ENCODE data around the gene ZP1.
"Not testable (repeated sequence)": the region's sequence is repeated elsewhere in the genome, so short reads cannot be mapped to it uniquely, and the experiment has no call there.

ZP1 gene, protein sequence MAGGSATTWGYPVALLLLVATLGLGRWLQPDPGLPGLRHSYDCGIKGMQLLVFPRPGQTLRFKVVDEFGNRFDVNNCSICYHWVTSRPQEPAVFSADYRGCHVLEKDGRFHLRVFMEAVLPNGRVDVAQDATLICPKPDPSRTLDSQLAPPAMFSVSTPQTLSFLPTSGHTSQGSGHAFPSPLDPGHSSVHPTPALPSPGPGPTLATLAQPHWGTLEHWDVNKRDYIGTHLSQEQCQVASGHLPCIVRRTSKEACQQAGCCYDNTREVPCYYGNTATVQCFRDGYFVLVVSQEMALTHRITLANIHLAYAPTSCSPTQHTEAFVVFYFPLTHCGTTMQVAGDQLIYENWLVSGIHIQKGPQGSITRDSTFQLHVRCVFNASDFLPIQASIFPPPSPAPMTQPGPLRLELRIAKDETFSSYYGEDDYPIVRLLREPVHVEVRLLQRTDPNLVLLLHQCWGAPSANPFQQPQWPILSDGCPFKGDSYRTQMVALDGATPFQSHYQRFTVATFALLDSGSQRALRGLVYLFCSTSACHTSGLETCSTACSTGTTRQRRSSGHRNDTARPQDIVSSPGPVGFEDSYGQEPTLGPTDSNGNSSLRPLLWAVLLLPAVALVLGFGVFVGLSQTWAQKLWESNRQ

GRCh38 chr11:60866911-60867870 is at the start of gene ZP1:
ZP1 (plus strand) TSS chr11:60867542; CDS start chr11:60867562, 20 bp downstream.
- peak; percentile 74 for DNase-seq

DNA sequence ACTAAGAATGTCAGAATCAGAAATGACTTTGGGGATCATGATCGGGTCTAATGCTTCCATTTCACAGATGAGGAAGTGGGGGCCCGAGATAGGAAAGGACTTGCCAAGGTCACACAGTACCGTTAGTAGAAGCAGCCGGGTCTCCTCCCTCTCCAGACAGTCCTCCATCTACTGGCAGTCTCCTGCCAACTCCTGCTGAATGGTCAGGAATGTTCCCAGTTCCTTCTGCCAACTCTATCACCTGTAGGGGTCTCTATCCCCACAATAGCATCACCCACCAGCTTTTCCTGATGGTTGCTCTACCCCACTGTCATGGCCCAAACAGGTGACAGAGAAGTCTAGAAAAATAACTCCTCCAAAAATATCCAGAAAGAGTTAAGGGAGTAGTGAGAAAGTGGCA is 49.3 kb upstream of the ZP1 start:
- no peak for DNase-seq

GRCh38 chr11:60821827-60822599 is 45.3 kb upstream of the ZP1 start:
- DNase-seq = no peak

DNA sequence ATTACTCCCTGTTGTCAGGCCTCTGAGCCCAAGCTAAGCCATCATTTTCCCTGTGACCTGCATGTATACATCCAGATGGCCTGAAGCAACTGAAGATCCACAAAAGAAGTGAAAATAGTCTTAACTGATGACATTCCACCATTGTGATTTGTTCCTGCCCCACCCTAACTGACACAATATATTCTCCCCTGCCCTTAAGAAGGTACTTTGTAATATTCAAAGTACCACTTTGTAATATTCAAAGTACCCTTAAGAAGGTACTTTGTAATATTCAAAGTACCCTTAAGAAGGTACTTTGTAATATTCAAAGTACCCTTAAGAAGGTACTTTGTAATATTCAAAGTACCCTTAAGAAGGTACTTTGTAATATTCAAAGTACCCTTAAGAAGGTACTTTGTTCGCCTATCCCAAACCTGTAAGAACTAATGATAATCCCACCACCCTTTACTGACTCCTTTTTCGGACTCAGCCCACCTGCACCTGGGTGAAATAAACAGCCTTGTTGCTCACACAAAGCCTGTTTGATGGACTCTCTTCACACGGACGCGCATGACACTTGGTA is 43.5 kb upstream of the ZP1 start:
- DNase-seq = not testable (repeated sequence)

DNA sequence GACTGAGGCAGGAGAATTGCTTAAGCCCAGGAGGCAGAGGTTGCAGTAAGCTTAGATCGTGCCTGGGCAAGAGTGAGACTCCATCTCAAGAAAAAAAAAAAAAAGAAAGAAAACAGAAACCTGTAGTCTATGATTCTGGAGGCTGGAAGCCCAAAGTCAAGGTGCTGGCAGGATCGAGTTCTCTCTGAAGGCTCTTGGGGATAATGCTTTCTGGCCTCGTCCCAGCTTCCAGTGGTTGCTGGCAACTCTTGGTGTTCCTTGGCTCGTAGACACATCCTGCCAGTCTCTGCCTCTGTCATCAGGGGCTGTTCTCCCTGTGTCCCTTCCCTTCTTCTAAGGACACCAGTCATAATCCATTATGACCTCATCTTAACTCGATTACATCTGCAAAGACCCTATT is 42.2 kb upstream of the ZP1 start:
- DNase-seq = no peak

DNA sequence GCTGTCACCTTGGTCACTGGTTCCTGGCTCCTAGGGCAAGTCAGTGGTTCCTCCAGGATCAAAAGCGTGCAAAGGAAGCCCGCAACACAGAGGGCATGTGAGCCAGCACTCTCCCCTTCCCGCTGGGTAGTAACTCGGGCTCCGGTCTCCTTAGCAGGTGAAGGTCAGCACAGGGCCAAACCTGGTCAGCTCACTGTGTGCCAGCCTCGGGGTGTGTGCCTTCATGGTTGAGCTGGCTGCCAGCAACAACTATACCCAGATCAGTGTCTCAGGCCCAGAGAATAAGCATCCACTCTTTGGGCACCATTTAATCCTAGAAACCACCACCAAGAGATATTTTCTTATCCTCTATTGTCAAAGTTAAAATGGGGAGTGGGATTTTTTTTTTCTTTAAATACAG is 41.6 kb upstream of the ZP1 start:
- DNase-seq = no peak

- no peak for DNase-seq
These were observed 36.7 kb upstream of the ZP1 start for GRCh38 chr11:60830478-60831142.

DNA sequence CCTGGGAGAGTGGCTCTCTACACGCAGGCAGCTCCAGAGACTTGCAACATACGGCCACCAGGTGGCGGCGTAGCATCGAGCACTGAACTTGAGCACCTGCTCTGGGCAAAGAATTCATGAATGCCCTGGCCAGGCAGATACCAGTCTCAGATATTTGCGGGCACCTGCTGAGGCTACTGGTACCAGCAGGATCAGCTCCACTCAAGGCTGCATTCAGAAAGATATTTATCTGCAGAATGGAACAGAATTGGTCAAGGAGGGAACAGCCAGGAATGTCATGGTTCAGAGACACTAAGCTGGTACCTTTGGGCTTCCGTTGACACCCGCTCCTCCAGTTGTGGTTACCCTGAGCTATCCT is 36.2 kb upstream of the ZP1 start:
- DNase-seq = peak; percentile 85

DNA sequence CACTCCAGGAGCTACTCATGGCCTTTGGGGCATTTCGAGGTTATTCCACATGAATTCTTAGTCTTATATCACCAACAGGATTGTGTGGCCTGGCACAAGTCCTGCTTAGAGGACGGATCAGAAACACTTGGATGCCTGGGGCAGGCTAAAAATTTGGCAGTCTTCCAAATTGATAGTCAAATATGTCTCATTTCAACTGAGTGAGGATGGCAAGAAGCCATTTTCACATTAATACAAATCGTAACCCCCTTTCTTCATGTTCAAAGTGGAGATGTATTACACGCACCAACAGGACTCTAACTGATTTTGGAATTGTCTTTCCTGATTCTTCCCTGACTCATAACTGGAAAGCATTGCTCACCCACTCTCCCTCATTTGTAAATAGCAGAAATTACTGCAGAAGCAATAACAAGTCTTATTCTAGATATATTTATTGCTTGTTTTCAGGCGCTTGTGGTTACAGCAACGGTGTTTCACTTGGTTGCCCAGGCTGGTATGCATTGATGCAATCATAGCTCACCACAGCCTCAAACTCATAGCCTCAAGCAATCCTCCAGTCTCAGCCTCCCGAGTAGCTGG is 35.8 kb upstream of the ZP1 start:
- DNase-seq = no peak

DNA sequence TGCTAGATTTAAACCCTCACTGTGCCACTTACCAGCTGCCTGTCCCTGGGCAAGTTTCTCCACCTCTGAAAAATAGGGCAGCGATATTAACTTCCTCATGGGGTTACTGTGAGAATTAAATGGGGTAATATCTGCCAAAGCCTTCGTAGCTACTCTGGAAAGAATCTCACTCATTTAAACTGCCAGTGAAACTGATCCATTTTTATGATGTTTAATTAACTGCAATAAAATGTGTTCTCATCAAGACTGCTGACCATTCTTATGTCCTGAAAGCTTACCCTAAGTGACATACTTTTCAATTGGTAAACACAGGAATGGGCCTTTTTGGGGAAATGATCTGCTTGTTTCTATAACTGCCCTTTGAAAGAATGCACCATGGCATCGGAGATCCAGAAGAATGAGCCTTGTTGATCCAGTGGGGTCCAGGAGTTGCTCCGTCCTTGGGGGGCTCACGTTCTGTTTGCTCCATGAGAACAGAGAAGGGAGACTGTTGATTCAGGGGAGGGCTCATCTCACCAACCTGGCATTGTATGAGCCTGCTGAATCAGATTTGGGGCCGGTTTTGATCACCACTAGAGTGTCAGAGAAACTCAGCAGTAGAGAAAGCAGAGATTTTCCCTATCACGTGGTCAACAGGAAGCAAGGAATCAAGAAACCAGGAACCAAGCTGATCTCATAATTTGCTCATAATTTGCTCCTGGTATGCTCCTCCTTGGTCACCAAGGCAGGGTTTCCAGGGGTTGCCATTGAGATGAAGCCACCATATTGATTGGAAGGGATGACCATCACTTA is 32.4 kb upstream of the ZP1 start:
- DNase-seq = no peak

GRCh38 chr11:60835534-60835846 is 31.9 kb upstream of the ZP1 start:
- DNase-seq = no peak

- no peak for DNase-seq
These were observed 30.4 kb upstream of the ZP1 start for GRCh38 chr11:60836866-60837515.

DNA sequence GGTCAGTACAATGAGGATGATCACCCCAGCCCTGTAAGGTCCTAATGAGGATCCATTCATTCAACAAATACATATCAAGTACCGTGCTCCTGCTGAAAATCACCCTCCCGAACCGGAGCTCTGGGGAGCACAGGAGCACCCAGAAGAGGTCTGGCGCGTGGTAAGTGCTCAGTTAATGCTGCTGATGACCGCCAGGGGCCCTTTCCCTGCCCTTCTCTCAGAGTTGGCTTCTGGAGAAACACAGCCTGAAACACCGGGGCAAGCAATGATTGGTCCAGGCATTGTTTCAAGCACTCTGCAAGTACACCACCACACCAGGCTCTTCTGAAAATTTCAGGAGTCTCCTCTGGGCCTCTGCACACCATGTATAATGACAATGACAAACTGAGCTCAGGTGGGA is 29.2 kb upstream of the ZP1 start:
- DNase-seq = peak; percentile 68

- no peak for DNase-seq
These were observed 26.6 kb upstream of the ZP1 start for GRCh38 chr11:60840470-60841430.

DNA sequence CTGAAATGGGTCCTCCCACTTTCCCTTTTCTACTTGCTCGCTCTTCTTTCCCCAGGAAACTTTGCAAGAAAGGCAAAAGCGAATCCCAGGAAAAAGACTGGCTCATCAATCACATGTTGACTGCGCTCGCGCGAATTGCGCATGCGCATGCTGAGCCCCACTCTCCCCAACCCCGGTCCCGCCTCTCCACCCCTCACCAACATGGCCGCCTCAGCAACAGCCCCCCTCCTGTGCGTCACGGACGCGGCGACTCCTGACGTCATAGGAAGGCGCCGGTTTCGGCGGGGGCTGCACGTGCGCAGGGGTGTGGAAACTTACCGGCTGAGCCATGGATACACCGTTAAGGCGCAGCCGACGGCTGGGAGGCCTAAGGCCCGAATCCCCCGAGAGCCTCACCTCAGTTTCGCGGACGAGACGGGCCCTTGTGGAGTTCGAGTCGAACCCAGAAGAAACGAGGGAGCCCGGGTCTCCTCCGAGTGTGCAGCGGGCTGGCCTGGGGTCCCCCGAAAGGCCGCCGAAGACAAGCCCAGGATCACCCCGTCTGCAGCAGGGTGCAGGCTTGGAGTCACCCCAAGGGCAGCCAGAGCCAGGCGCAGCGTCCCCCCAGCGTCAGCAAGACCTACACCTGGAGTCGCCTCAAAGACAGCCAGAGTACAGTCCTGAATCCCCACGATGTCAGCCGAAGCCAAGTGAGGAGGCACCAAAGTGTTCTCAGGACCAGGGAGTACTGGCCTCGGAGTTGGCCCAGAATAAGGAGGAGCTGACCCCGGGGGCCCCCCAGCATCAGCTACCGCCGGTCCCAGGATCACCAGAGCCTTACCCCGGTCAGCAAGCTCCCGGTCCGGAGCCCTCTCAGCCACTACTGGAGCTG is 25.3 kb upstream of the ZP1 start, which contains the start of gene CCDC86:
TSS of gene CCDC86 (plus strand) at position 317 of the 871 bp plus-strand sequence. CDS start at position 329, 12 bp downstream.
- DNase-seq = peak; percentile 98

- DNase-seq = no peak
These were observed 24.4 kb upstream of the ZP1 start for GRCh38 chr11:60842668-60843600.
